ENCODE measurements around the gene CUX1. TPM values are rescaled to one million over a fixed set of nuclear protein-coding genes. Genes with fewer than 3 reads are reported as not detected.

CUX1 gene
- polyA plus RNA-seq, 1 experiment, result 29.7 TPM

DNA sequence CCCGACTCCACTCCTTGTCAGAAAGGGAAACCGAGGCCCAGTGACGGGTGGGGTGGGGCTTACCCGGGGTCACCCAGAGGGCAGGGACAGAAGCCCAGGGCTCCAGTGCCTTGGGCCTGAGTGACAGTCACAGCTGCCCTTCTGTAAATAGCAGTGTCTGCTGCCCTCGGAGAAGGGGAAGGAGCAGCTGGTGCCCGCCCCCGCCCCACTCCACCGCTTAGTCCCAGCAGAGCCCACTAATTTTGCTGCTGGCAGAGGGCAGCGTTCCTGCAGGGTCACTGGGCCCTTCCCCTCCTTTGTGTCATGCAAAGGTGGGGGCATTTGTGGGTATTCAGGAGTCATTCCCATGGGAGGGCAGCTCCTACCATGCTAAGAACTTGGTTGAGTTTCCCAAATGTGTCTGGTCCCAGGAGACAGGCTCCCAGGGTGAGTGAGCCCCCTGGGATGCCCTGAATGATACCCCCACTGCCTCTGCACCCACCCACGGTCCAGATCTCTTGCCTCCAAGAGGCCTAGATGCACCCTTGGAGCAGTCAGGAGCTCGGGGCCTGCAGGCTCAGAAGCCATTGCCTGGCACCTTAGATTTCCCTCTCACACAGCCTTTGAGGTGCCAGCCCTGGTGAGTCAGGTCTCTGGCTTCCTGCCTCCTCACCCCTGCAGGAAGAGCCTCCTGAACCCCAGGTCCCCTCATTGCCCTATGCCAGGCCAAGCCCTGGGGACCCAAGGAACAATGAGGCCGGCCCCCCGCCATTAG, 486.4 kb downstream of the CUX1 start:
- no peaks in the 10 kb centered on the region for H3K9me3 ChIP-seq (ENCODE audit: control insufficient read depth, insufficient read depth, low read length)
- ChIA-PET POLR2A (no interaction called here), CTCF (no interaction called here)
- no peak overlapping the region for H3K27ac ChIP-seq (ENCODE audit: low read depth, low read length)
- H3K4me3 ChIP-seq (ENCODE audit: low read depth, low read length), result no peak overlapping the region
- DNase-seq (ENCODE audit: low read depth, low spot score), result no peak
- TF ChIP-seq, protein P1, sequence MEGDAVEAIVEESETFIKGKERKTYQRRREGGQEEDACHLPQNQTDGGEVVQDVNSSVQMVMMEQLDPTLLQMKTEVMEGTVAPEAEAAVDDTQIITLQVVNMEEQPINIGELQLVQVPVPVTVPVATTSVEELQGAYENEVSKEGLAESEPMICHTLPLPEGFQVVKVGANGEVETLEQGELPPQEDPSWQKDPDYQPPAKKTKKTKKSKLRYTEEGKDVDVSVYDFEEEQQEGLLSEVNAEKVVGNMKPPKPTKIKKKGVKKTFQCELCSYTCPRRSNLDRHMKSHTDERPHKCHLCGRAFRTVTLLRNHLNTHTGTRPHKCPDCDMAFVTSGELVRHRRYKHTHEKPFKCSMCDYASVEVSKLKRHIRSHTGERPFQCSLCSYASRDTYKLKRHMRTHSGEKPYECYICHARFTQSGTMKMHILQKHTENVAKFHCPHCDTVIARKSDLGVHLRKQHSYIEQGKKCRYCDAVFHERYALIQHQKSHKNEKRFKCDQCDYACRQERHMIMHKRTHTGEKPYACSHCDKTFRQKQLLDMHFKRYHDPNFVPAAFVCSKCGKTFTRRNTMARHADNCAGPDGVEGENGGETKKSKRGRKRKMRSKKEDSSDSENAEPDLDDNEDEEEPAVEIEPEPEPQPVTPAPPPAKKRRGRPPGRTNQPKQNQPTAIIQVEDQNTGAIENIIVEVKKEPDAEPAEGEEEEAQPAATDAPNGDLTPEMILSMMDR (IDR thresholded peaks at IDR 0.05; ENCODE audit: low read depth, low read length), result no peak
- peaks cover 7% of the 10 kb centered on the region for H3K27me3 ChIP-seq (ENCODE audit: control insufficient read depth, insufficient read depth, low read length)

DNA sequence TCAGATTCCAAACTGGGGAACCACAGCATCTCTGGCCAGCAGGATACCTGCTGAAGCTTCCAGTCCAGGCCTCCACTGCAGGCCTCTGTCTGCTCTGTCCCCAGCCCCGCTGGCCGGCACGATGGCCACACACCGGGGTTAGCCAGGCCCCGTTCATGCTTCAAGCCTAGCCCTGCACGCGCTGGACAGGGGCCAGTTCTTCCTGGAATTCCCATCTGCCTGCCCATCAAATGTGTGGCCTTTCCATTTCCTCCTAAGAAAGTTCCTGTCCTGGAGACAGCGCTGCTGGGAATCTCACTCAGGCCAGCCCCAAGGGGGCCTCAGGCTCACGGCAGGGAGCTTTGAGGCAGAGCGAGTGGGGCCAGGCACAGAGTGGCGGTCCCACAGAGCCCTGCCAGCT, 487.2 kb downstream of the CUX1 start:
- DNase-seq (ENCODE audit: low read depth, low spot score), result no peak
- TF ChIP-seq, protein P1 (IDR thresholded peaks at IDR 0.05; ENCODE audit: low read depth, low read length), result no peak
- Histone ChIP-seq H3K4me3 (ENCODE audit: low read depth, low read length) (no peak overlapping the region), H3K9me3 (ENCODE audit: control insufficient read depth, insufficient read depth, low read length) (no peaks in the 10 kb centered on the region), H3K27me3 (ENCODE audit: control insufficient read depth, insufficient read depth, low read length) (peaks cover 6% of the 10 kb centered on the region), H3K27ac (ENCODE audit: low read depth, low read length) (no peak overlapping the region)
- ChIA-PET CTCF (interaction anchor here (1.0 kb wide), 1 partner anchor 32 kb away, joined by 3 read pairs; no protein-coding TSS in a partner anchor), POLR2A (no interaction called here)

- Histone ChIP-seq H3K9me3 (ENCODE audit: control insufficient read depth, insufficient read depth, low read length) (no peaks in the 10 kb centered on the region), H3K27me3 (ENCODE audit: control insufficient read depth, insufficient read depth, low read length) (no peaks in the 10 kb centered on the region), H3K27ac (ENCODE audit: low read depth, low read length) (no peak overlapping the region), H3K4me3 (ENCODE audit: low read depth, low read length) (no peak overlapping the region)
- CTCF ChIA-PET, result interaction anchor here (1.0 kb wide), 1 partner anchor 33 kb away, joined by 3 read pairs; no protein-coding TSS in a partner anchor
- DNase-seq (ENCODE audit: low read depth, low spot score), result no peak
- POLR2A ChIA-PET, result no interaction called here
- TF ChIP-seq, protein P1 (IDR thresholded peaks at IDR 0.05; ENCODE audit: low read depth, low read length), result no peak
Measured at GRCh38 chr7:102305414-102306268, 488.2 kb downstream of the CUX1 start.

DNA sequence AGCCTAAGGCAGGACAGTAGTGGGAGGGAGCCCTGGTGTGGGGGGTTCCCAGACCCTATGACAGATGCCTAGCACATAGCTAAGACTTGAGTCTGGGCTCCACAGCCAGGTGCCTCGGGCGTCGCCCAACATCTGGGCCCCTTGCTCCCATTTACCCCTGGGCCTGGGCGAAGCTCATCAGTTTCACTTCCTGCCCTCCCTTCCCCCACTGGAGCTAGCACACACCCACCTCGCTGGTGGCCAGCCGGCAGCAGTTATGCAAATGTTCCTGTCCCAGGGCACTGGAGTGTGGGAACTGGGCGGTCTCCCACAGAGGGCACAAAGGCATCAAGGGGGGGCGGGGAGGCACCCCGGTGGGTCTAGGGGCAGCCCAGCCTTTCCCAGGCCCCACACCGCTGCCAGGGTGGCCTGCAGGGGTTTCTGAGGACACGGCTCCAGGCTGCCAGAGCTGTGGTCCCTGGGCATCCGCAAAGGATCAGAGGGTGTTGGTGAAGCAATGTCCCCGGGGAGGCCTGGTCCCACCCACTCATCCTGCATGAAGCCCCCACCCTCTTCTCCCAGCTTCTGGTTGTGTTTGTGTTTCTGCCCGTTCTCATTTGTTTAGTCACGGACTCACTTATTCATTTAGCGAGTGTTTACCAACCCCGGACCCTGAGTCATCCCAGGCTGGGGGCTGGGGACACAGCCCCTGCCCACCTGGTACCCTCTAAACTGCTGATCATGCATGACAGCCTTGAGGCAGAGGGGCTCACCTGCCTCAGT, 489.7 kb downstream of the CUX1 start:
- ChIA-PET POLR2A (interaction anchor here (0.9 to 1.3 kb wide), 2 partner anchors 20 to 56 kb away, joined by 3 read pairs; partner anchors contain the start of gene SH2B2), CTCF (no interaction called here)
- Histone ChIP-seq H3K9me3 (ENCODE audit: control insufficient read depth, insufficient read depth, low read length) (no peaks in the 10 kb centered on the region), H3K27me3 (ENCODE audit: control insufficient read depth, insufficient read depth, low read length) (no peaks in the 10 kb centered on the region), H3K27ac (ENCODE audit: low read depth, low read length) (peak overlapping the region; percentile 3), H3K4me3 (ENCODE audit: low read depth, low read length) (0 out of 2 replicates have a peak overlapping the region, but pooled peaks have one; percentile 10)
- DNase-seq (ENCODE audit: low read depth, low spot score), result peak; percentile 21
- TF ChIP-seq, protein P1 (IDR thresholded peaks at IDR 0.05; ENCODE audit: low read depth, low read length), result no peak

All from AG04450 (cell line).